ELF-1 (cell line): Measurements from ENCODE around the gene MASP2.
"Not testable (repeated sequence)": the region's sequence is repeated elsewhere in the genome, so short reads cannot be mapped to it uniquely, and the experiment has no call there.

Experiments used
- DNase-seq: peaks from one replicate; pipeline ENCODE4 v3.0.0-alpha.2; 2016; ENCODE audit warnings: low read depth, low spot score

The MASP2 gene

GRCh38 chr1:11058595-11059154, 11.6 kb upstream of the MASP2 start:
- no peak for DNase-seq

- DNase-seq: no peak
Observed at GRCh38 chr1:11058026-11058425, 11.0 kb upstream of the MASP2 start.

DNA sequence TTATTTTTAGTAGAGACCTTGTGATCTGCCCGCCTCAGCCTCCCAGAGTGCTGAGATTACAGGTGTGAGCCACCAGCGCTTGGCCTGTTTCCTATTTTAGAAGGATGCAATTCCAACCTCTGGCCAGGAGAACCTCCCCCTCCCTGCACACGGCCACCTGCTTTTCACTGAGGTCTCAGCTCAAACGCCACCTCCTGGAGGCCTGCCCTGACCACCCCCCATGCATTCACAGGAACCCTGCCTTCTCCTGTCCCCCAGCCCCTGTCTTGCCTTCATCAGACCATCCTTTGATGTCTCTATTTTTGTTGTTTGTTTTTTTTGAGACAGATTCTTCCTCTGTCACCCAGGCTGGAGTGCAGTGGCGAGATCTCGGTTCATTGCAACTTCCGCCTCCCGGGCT, 10.4 kb upstream of the MASP2 start:
- DNase-seq: no peak

GRCh38 chr1:11056504-11056903, 9.5 kb upstream of the MASP2 start:
- no peak for DNase-seq

GRCh38 chr1:11055676-11056075, 8.6 kb upstream of the MASP2 start:
- DNase-seq: no peak

DNA sequence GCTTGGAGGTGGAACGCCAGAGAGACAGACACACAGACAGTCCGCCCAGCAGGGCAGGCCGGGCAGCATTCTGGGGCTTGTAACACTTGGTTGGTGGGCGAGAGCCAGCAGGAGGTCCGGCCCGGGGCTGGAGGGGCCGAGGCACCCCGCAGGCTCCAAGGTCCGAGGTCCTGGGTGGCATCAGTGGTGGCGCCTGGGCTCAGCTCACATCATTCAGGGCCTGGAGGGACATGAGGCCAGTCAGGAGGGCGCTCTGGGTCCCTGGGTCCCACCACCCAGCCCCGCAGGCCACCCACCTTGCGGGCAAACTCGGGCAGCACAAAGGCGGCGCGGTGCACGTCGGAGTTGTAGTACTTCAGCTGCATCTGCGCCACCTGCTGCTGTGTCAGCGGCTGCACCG, 7.6 kb upstream of the MASP2 start:
- DNase-seq: no peak

GRCh38 chr1:11054181-11054580, 7.1 kb upstream of the MASP2 start:
- DNase-seq: no peak

DNA sequence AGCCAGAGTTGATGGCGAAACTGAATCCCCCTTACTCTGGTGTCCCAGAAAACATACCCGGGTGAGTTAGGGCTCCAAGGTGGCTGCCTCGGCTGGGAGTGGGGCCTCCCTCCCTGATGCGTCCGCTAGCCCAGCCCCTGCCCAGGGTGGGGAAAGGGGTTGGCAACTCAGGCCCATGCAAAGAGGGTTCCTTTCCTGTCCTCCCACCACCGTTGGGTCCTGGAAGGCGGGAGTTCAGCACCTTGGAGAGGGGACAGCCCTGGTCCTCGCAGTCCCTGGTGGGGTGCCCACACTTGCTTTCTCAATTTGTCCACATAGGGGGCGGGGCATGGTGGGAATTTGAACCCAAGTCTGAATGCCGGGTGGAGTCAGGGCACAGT, 6.7 kb upstream of the MASP2 start:
- DNase-seq: peak; percentile 51

DNA sequence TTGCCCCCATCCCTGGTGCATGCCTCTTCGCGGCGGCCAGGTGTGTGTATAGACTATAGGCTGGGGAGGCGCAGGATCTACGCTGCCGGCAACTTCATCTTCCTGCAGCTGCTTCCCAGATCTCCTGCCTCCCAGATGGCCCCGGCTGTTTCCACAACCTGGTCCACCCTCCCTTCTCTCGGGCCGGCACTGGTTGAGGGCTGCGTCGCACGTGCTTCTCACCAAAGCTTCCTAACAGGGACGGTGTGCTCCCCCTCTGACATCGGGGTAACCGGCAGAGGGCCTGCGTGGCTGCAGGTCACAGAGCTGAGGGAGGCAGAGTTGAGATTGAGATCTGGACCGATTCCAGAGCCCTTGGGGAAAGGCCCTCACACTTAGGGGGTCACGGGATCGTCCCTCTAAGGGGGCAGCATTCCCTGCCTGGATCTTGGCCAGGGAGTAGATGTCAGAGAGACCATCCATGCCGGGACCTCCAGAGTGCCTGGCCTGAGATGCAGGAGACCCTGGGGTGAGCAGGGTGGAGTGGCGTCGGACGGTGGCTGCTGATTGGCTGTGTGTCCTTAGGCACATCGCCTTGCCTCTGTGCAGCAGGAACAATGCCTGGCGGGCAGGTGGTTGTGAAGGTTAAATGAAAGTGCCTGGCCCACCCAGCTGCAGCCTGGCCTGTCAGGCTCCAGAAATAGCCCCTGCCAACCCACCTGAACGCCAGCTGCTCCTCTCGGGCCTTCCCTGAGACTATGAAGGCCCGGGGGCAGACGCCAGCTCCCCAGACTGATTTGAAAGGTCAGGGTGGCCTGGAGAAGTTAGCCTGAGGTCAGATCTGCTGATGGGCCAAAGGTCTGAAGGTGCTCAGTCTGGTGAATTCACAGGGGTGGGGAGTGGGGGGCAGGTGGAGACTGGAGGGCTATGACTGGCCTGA, 6.1 kb upstream of the MASP2 start:
- DNase-seq: no peak

- peak; percentile 37 for DNase-seq
Observed at GRCh38 chr1:11051781-11052511, 4.9 kb upstream of the MASP2 start.

- DNase-seq: not testable (repeated sequence)
Observed at GRCh38 chr1:11051121-11051520, 4.1 kb upstream of the MASP2 start.

DNA sequence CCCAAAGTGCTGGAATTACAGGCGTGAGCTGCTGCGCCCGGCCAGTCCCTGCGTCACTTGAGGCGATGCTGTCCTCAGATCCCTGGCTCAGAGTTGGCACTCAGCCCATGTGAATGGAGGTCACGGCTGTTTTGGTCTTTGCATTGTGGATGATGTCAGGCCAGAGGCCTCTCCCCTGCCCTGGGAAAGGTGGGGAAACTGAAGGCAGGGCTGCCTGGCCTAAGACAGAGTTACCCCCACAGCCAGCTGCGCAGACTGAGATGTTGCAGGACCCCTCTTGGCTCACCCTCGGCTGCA, 821 bp downstream of the MASP2 start:
- no peak for DNase-seq

GRCh38 chr1:11045428-11046269, 1.4 kb downstream of the MASP2 start:
- peak; percentile 76 for DNase-seq

GRCh38 chr1:11044849-11045427, 2.1 kb downstream of the MASP2 start:
- no peak for DNase-seq

DNA sequence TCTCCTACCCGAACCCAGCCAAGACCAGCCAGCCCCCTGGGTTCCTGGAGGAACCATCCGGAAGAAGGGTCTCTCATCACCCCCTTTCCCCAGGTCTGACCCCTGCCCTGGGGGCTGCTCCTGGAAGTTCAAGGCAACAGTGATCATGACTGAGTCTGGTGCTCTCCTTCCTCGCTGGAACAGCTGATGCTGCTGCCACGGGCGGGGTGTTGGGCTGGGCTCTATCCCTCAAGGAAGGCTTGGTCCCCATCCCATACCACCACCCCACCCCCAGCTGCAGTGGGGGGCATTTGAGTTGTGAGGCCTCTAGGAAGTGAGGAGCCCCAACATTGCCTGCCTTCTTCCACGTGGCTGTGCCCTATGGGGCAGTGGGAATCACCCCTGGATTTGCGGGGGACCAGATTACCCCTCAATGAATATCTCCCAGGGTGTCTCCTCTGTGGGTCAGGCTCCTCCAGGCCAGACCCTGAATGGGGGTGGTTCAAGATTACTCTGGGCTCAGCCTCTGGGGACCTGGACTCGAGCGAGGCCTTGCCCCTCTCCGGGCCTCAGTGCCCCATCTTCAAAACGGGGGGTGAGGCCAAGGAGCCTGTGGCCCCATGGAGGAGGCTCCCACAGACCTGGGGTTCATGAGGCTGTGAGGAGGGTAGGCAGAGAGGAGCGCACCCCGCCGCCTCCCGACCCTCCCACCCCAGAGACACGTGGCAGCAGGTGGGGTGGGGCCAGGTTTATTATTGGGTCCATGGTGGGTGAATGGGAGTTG, 2.8 kb downstream of the MASP2 start:
- no peak for DNase-seq

GRCh38 chr1:11042995-11043874, 3.8 kb downstream of the MASP2 start:
- DNase-seq: no peak

GRCh38 chr1:11042065-11042464, 5.0 kb downstream of the MASP2 start:
- DNase-seq: no peak

DNA sequence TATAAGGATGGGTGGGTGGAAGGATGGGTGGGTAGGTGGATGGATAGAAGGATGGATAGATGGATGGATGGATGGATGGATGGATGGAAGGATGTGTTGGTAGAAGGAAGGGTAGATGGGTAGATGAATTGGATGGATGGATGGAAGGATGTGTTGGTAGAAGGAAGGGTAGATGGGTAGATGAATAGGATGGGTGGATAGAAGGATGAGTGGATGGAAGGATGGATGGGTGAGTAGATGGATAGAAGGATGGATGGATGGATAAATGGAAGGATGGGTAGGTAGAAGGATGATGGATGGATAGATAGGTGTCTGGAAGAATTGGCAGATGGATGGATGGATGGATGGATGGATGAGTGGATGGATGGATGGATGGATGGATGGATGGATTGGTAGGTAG, 6.0 kb downstream of the MASP2 start:
- DNase-seq: no peak

- not testable (repeated sequence) for DNase-seq
Observed at GRCh38 chr1:11040105-11040429, 7.0 kb downstream of the MASP2 start.
